ENCODE results near the gene FMN2. TPM values are rescaled to one million over a fixed set of nuclear protein-coding genes. Genes with fewer than 3 reads are reported as not detected.

The FMN2 gene
- total RNA-seq, 1 donor from 2014 or later: 1.7 TPM

- H2AFZ ChIP-seq (replicated peaks): no peak overlapping the region
- no peaks in the 10 kb centered on the region for H3K79me2 ChIP-seq (ENCODE audit: low read depth)
- H3K27ac Mint-ChIP-seq: no peak overlapping the region
- H3K4me3 ChIP-seq: no peak overlapping the region
- no peaks in the 10 kb centered on the region for H3K27me3 ChIP-seq
- no peaks in the 10 kb centered on the region for H4K20me1 ChIP-seq (ENCODE audit: low read depth)
- H3F3A ChIP-seq (ENCODE audit: low read depth): no peaks in the 10 kb centered on the region
- H3K9me3 ChIP-seq (ENCODE audit: low read depth): no peaks in the 10 kb centered on the region
- H3K4me1 ChIP-seq: no peaks in the 10 kb centered on the region
- peaks cover 20% of the 10 kb centered on the region for H3K36me3 Mint-ChIP-seq
- TF ChIP-seq CTCF (IDR thresholded peaks at IDR 0.05): no peak
- no peak for TF ChIP-seq EZH2phosphoT487 (IDR thresholded peaks at IDR 0.05)
- TF ChIP-seq EZH2 (IDR thresholded peaks at IDR 0.05): no peak
- no peak overlapping the region for H3K4me2 ChIP-seq
- H3K4me3 Mint-ChIP-seq: no peak overlapping the region
- H3K9me3 Mint-ChIP-seq: no peaks in the 10 kb centered on the region
- no peaks in the 10 kb centered on the region for H3K4me1 Mint-ChIP-seq
- no peaks in the 10 kb centered on the region for H3K36me3 ChIP-seq
- H3K27ac ChIP-seq: no peak overlapping the region
- H3K27me3 Mint-ChIP-seq (ENCODE audit: insufficient read depth, low read depth): no peaks in the 10 kb centered on the region
- no peak overlapping the region for H3K9ac ChIP-seq
- DNase-seq (ENCODE audit: low spot score): no peak
These were observed 144.0 kb downstream of the FMN2 start for GRCh38 chr1:240235521-240236288.

- no peak overlapping the region for H3K27ac ChIP-seq
These were observed 145.6 kb downstream of the FMN2 start for GRCh38 chr1:240237305-240237721.

GRCh38 chr1:240239309-240239708 lies 147.6 kb downstream of the FMN2 start:
- H3K9me3 ChIP-seq (ENCODE audit: low read depth): no peaks in the 10 kb centered on the region
- H3K36me3 Mint-ChIP-seq: peaks cover 19% of the 10 kb centered on the region
- no peak overlapping the region for H3K27ac Mint-ChIP-seq
- H3K79me2 ChIP-seq (ENCODE audit: low read depth): no peaks in the 10 kb centered on the region
- no peaks in the 10 kb centered on the region for H3K4me1 Mint-ChIP-seq
- H2AFZ ChIP-seq (replicated peaks): no peak overlapping the region
- DNase-seq (ENCODE audit: low spot score): no peak
- no peak for TF ChIP-seq CTCF (IDR thresholded peaks at IDR 0.05)
- H3K4me3 ChIP-seq: no peak overlapping the region
- no peaks in the 10 kb centered on the region for H3K9me3 Mint-ChIP-seq
- H3K27me3 ChIP-seq: no peaks in the 10 kb centered on the region
- no peaks in the 10 kb centered on the region for H3K27me3 Mint-ChIP-seq (ENCODE audit: insufficient read depth, low read depth)
- no peak overlapping the region for H3K9ac ChIP-seq
- no peak overlapping the region for H3K4me3 Mint-ChIP-seq
- H3K4me2 ChIP-seq: no peak overlapping the region
- H3K27ac ChIP-seq: no peak overlapping the region
- H3K36me3 ChIP-seq: no peaks in the 10 kb centered on the region
- H4K20me1 ChIP-seq (ENCODE audit: low read depth): no peaks in the 10 kb centered on the region
- no peaks in the 10 kb centered on the region for H3K4me1 ChIP-seq
- H3F3A ChIP-seq (ENCODE audit: low read depth): no peaks in the 10 kb centered on the region

More at GRCh38 chr1:240237305-240237721, 145.6 kb downstream of the FMN2 start:
- DNase-seq (ENCODE audit: low spot score): no peak
- no peaks in the 10 kb centered on the region for H3K36me3 ChIP-seq
- no peaks in the 10 kb centered on the region for H3F3A ChIP-seq (ENCODE audit: low read depth)
- TF ChIP-seq CTCF (IDR thresholded peaks at IDR 0.05) (no peak), EZH2phosphoT487 (IDR thresholded peaks at IDR 0.05) (no peak), EZH2 (IDR thresholded peaks at IDR 0.05) (no peak)
- H3K9me3 ChIP-seq (ENCODE audit: low read depth): no peaks in the 10 kb centered on the region
- H3K27me3 ChIP-seq: no peaks in the 10 kb centered on the region
- H4K20me1 ChIP-seq (ENCODE audit: low read depth): no peaks in the 10 kb centered on the region
- Mint-ChIP-seq H3K27ac (no peak overlapping the region), H3K4me1 (no peaks in the 10 kb centered on the region), H3K9me3 (no peaks in the 10 kb centered on the region), H3K4me3 (no peak overlapping the region), H3K27me3 (ENCODE audit: insufficient read depth, low read depth) (no peaks in the 10 kb centered on the region), H3K36me3 (peaks cover 22% of the 10 kb centered on the region)
- H3K4me2 ChIP-seq: no peak overlapping the region
- no peaks in the 10 kb centered on the region for H3K79me2 ChIP-seq (ENCODE audit: low read depth)
- H3K9ac ChIP-seq: no peak overlapping the region
- no peaks in the 10 kb centered on the region for H3K4me1 ChIP-seq
- H3K4me3 ChIP-seq: no peak overlapping the region
- no peak overlapping the region for H2AFZ ChIP-seq (replicated peaks)
